CD4-positive, alpha-beta memory T cell (primary cell): ENCODE measurements around the gene ZFP1. TPM values are rescaled to one million over a fixed set of nuclear protein-coding genes. Genes with fewer than 3 reads are reported as not detected.
"Not testable (repeated sequence)": the region's sequence is repeated elsewhere in the genome, so short reads cannot be mapped to it uniquely, and the experiment has no call there.

ENCODE experiments used
- CTCF ChIA-PET: fragments of 350-600 bp; sonication (Branson Sonifier 250); formaldehyde crosslinking; loops from one replicate; lab custom pipeline; 2021; ENCODE audit warnings: inconsistent platforms; ENCODE audit not compliant: partially characterized antibody; lab: Charles Lee
- POLR2A ChIA-PET: fragments of 350-600 bp; sonication (Branson Sonifier 250); formaldehyde crosslinking; loops from one replicate; lab custom pipeline; 2021; ENCODE audit not compliant: partially characterized antibody; lab: Charles Lee
- DNase-seq, 5 donors: peaks; one replicate each; pipeline versions ENCODE4 v3.0.0 to v3.0.0-alpha.2; 2020 to 2022; ENCODE audit warnings: mixed read lengths in 1 of 5
- H3K27ac ChIP-seq: one replicate; pipeline ENCODE4 v1.7.0; 2013; ENCODE audit warnings: low read depth, low read length
- H3K27me3 ChIP-seq: 2 replicates; pipeline ENCODE4 v1.7.0; 2013; ENCODE audit warnings: mild to moderate bottlenecking, low read length, moderate library complexity; ENCODE audit not compliant: insufficient read depth
- H3K36me3 ChIP-seq: 2 replicates; pipeline ENCODE4 v1.7.0; 2013; ENCODE audit warnings: mild to moderate bottlenecking, low read length, moderate library complexity; ENCODE audit not compliant: insufficient read depth
- H3K4me1 ChIP-seq: 2 replicates; pipeline ENCODE4 v1.7.0; 2013; ENCODE audit warnings: mild to moderate bottlenecking, low read length, moderate library complexity; ENCODE audit not compliant: insufficient read depth
- H3K4me3 ChIP-seq, 2 donors: one replicate each; pipeline ENCODE4 v1.7.0; 2013; ENCODE audit warnings: low read length in 2 of 2, mild to moderate bottlenecking in 1 of 2
- H3K9me3 ChIP-seq, 2 donors: one replicate each; pipeline ENCODE4 v1.7.0; 2013; ENCODE audit warnings: low read length in 2 of 2, control low read depth in 1 of 2; ENCODE audit not compliant: control insufficient read depth in 1 of 2
- H3K27ac Mint-ChIP-seq, 7 donors: one replicate each; pipeline ENCODE4 v1.8.0; 2020 to 2021; ENCODE audit warnings: mixed read lengths in 7 of 7, mild to moderate bottlenecking in 6 of 7, inconsistent platforms in 3 of 7, moderate library complexity in 3 of 7
- H3K27me3 Mint-ChIP-seq, 2 donors: one replicate each; pipeline ENCODE4 v1.8.0; 2020 to 2021; ENCODE audit warnings: mixed read lengths in 2 of 2
- H3K36me3 Mint-ChIP-seq, 2 donors: one replicate each; pipeline ENCODE4 v1.8.0; 2020 to 2021; ENCODE audit warnings: mixed read lengths in 2 of 2, inconsistent platforms in 1 of 2, mild to moderate bottlenecking in 1 of 2
- H3K4me1 Mint-ChIP-seq, 4 donors: one replicate each; pipeline ENCODE4 v1.8.0; 2020 to 2021; ENCODE audit warnings: mixed read lengths in 4 of 4, mild to moderate bottlenecking in 1 of 4
- H3K4me3 Mint-ChIP-seq, 8 donors: one replicate each; pipeline ENCODE4 v1.8.0; 2020 to 2021; ENCODE audit warnings: mixed read lengths in 8 of 8, mild to moderate bottlenecking in 7 of 8, moderate library complexity in 6 of 8, inconsistent platforms in 3 of 8
- H3K9me3 Mint-ChIP-seq, 8 donors: one replicate each; pipeline ENCODE4 v1.8.0; 2020 to 2021; ENCODE audit warnings: mixed read lengths in 8 of 8, mild to moderate bottlenecking in 5 of 8, inconsistent platforms in 3 of 8, moderate library complexity in 1 of 8
- intact Hi-C: fragments of 100-400 bp; cut with micrococcal nuclease; formaldehyde crosslinking; loops from one replicate; pipeline ENCODE4 v1.15.1; 2023
- polyA plus RNA-seq, 2 donors: library from polyadenylated mRNA; unstranded; fragments of 300-500 nt; fragmentation: Illumina TruSeq; gene quantifications; one replicate each; pipeline ENCODE4 v1.2.3, GENCODE V29; 2021
- total RNA-seq, 2 experiments: library from RNA; stranded (reverse); gene quantifications; one replicate each; pipeline ENCODE4 v1.2.3, GENCODE V29; 2021

The ZFP1 gene
- total and polyA plus RNA-seq, 4 experiments from 2014 or later, result 11.7 to 22.3 (median 15.9) TPM

DNA sequence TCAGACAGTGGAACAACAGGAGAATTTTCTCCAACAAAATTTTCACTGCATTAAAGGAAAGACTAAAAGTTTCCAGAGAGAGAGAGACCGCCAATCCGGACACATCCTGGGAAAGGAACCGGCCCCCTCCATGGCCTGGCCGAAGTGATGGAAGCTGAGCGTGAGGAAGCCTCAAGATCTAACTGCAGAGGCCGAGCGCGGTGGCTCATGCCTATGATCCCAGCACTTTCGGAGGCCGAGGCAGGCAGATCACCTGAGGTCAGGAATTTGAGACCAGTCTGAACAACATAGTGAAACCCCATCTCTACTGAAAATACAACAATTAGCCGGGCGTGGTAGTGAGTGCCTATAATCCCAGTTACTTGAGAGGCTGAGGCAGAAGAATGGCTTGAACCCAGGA is 54.8 kb downstream of the ZFP1 start:
- Mint-ChIP-seq H3K9me3 (no peaks in the 10 kb centered on the region), H3K36me3 (no peaks in the 10 kb centered on the region), H3K27ac (peak overlapping the region in 1 of 7 donors; percentile 57), H3K27me3 (peaks cover 3 to 6% of the 10 kb centered on the region in 2 donors), H3K4me3 (no peak overlapping the region), H3K4me1 (peaks cover 12 to 22% (median 14%) of the 10 kb centered on the region in 4 donors)
- Histone ChIP-seq H3K4me1 (peaks cover 14% of the 10 kb centered on the region), H3K4me3 (no peak overlapping the region), H3K27ac (no peak overlapping the region), H3K9me3 (no peaks in the 10 kb centered on the region), H3K27me3 (no peaks in the 10 kb centered on the region), H3K36me3 (no peaks in the 10 kb centered on the region)
- intact Hi-C loops, result no loop called here
- ChIA-PET CTCF (interaction anchor here (1.1 to 7.9 kb wide), 3 partner anchors 30 to 199 kb away, joined by 5 to 156 read pairs (median 60); no protein-coding TSS in a partner anchor), POLR2A (no interaction called here)
- DNase-seq, result no peak

DNA sequence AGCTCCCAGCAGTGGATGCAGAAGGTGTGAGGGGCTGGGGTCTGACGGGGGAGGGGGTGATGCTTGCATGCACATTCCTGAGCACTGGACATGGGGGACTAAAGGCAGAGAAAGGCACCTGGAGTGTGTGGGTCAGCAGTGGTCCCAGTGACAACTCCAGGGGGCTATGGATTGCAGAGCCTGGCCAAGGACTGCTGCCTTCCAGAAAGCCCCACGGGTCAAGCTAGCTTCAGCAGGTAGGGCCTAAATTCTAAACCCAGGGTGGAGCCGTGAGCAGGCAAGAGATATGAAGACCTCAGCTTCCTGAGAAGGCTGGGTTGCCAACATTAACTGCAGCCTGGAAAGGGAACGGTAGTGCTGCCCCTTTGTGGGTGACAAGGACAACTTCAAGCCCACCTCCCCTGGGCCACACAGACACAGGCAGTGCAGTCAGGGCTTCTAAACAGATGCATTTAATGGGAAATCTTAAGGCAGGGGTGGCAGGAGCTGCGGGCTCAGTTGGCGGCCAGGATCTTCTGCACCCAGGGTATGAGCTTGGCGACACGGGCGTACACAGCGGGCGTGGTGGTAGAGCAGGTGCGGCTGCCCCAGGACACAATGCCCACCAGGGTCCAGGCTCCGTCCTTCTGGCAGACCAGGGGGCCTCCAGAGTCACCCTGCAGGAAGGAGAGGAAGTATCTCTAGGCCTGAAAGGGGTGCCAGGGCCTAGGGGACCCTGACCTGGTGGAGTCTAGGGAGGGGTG is 55.5 kb downstream of the ZFP1 start:
- Mint-ChIP-seq H3K36me3 (no peaks in the 10 kb centered on the region), H3K4me3 (no peak overlapping the region), H3K4me1 (peaks cover 12 to 22% (median 14%) of the 10 kb centered on the region in 4 donors), H3K27me3 (peaks cover 2% of the 10 kb centered on the region in 2 donors), H3K27ac (peak overlapping the region in 1 of 7 donors; percentile 49), H3K9me3 (no peaks in the 10 kb centered on the region)
- ChIA-PET CTCF (interaction anchor here (1.1 kb wide), 1 partner anchor 29 kb away, joined by 5 read pairs; no protein-coding TSS in a partner anchor), POLR2A (no interaction called here)
- Histone ChIP-seq H3K27me3 (no peaks in the 10 kb centered on the region), H3K27ac (no peak overlapping the region), H3K36me3 (no peaks in the 10 kb centered on the region), H3K4me3 (no peak overlapping the region), H3K9me3 (no peaks in the 10 kb centered on the region), H3K4me1 (peaks cover 14% of the 10 kb centered on the region)
- intact Hi-C loops, result no loop called here
- no peak for DNase-seq

DNA sequence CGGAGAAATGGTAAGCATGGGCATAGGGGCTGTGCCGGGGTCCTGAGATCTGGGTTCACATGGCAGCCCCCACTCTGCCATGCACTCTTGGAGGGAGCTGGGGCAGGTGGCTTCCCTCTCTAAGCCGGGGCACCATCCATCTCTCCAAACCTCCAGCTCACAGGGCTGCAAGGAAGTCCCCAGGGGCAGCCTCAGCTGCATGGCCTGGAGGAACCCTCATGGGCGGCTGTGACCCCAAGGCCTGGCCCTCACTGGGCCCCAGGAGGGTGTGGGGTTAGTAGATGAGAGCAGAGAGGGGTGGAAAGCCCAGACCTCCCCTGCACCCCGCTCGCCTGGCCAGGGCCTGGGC is 56.1 kb downstream of the ZFP1 start:
- intact Hi-C loops, result no loop called here
- H3K27ac ChIP-seq, result no peak overlapping the region
- H3K27me3 Mint-ChIP-seq, result peaks cover 0 to under 1% of the 10 kb centered on the region in 2 donors
- CTCF ChIA-PET, result no interaction called here
- H3K36me3 Mint-ChIP-seq, result no peaks in the 10 kb centered on the region
- no peaks in the 10 kb centered on the region for H3K9me3 ChIP-seq
- no peak overlapping the region for H3K4me3 ChIP-seq
- no peaks in the 10 kb centered on the region for H3K36me3 ChIP-seq
- H3K27ac Mint-ChIP-seq, result no peak overlapping the region
- H3K4me1 Mint-ChIP-seq, result peaks cover 10 to 19% (median 13%) of the 10 kb centered on the region in 4 donors
- POLR2A ChIA-PET, result no interaction called here
- H3K27me3 ChIP-seq, result no peaks in the 10 kb centered on the region
- H3K4me3 Mint-ChIP-seq, result no peak overlapping the region
- no peaks in the 10 kb centered on the region for H3K9me3 Mint-ChIP-seq
- DNase-seq, result no peak
- peaks cover 14% of the 10 kb centered on the region for H3K4me1 ChIP-seq

DNA sequence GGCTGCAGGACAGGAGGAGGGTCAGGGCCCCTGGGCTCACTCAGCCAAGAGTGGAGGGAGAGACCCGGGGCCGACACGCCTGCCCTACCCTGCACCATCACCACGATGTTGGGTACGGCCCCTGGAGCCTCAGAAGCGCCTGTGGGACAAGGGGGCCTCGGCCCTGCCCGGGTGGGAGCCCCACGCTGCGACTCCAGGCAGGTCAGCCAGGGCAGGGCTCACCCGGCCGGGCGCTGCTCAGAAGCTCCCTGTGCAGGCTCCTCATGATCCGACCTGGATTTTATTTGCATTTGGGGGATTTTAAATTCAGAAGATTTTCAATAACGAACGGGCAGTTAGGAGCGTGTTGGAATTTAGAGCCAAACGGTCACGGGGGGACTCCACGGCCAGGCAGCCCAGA is 56.6 kb downstream of the ZFP1 start:
- peaks cover 14% of the 10 kb centered on the region for H3K4me1 ChIP-seq
- POLR2A ChIA-PET, DNase-seq, H3K27me3 Mint-ChIP-seq, H3K4me3 ChIP-seq, H3K9me3 Mint-ChIP-seq, H3K27me3 ChIP-seq, intact Hi-C loops, CTCF ChIA-PET, H3K9me3 ChIP-seq, H3K27ac ChIP-seq, H3K4me3 Mint-ChIP-seq, H3K36me3 ChIP-seq, H3K36me3 Mint-ChIP-seq, H3K27ac Mint-ChIP-seq: not testable (repeated sequence)
- H3K4me1 Mint-ChIP-seq, result peaks cover 8 to 16% (median 13%) of the 10 kb centered on the region in 4 donors

DNA sequence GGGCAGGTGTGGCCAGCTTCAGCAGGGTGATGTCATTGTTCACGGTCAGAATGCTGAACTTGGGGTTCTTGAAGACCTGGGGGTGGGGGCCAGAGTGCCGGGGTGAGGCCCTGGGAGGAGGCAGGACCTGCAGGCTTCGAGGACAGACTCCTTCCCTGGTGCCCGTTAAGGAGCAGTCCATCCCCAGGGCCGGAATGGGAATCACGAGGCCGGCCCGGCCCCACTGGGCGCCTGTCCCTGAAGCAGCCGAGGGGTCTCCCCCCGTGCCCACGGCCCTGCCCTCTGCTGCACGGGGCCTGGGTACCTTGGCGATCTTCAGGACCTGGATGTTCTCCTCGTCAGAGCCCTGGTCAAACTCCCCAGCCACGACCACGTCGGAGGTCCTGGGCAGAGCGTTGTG is 57.1 kb downstream of the ZFP1 start:
- H3K27ac Mint-ChIP-seq, H3K27me3 Mint-ChIP-seq, H3K4me3 Mint-ChIP-seq, H3K27me3 ChIP-seq, H3K4me3 ChIP-seq, POLR2A ChIA-PET, H3K36me3 Mint-ChIP-seq, H3K36me3 ChIP-seq, H3K27ac ChIP-seq, CTCF ChIA-PET, intact Hi-C loops, H3K9me3 Mint-ChIP-seq, H3K9me3 ChIP-seq, DNase-seq: not testable (repeated sequence)
- peaks cover 14% of the 10 kb centered on the region for H3K4me1 ChIP-seq
- H3K4me1 Mint-ChIP-seq, result peaks cover 8 to 16% (median 13%) of the 10 kb centered on the region in 4 donors

DNA sequence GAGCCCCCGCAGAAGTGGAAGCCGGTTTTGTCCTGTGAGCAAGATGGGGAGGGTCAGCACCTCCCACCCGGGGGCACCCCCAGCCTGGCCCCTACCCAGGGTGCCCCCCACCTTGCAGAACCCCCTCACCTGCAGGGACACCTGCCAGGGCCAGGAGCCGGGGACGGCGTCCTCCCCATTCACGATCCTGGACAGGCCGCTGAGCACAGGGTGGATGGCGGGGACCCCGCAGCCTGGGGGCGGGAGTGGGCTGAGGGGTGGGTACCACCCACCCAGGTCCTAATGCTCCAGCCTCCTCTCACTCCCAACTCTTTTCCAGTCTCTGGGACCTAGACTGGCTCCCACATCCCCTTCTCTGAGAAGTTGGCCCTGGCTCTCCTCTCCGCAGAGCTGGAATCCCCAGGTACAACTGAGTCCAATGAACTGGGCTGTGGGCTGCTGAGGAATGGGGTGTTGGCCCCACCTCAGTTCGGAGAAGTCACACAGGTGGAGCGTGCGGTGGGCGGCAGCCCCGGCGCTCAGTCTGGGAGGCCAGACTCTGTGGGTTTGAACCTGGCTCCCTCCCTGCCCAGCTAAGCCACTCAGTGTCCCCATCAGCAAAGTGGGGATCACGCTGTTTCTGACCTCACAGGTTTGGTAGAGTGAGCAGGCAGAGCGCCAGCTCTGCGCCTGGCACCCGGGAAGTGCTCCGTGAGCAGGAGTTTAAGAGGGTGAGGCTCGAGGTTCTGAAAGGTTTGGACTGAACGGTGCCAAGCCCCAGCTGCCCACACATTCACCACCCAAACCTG is 57.8 kb downstream of the ZFP1 start:
- DNase-seq, H3K4me3 ChIP-seq, H3K4me3 Mint-ChIP-seq, intact Hi-C loops, H3K9me3 Mint-ChIP-seq, H3K27me3 Mint-ChIP-seq, POLR2A ChIA-PET, H3K27ac ChIP-seq, H3K4me1 Mint-ChIP-seq, H3K36me3 Mint-ChIP-seq, H3K27me3 ChIP-seq, H3K27ac Mint-ChIP-seq, H3K9me3 ChIP-seq, H3K36me3 ChIP-seq: not testable (repeated sequence)
- CTCF ChIA-PET, result interaction anchor here (1.1 kb wide), 1 partner anchor 28 kb away, joined by 6 read pairs; no protein-coding TSS in a partner anchor
- H3K4me1 ChIP-seq, result peaks cover 11% of the 10 kb centered on the region

DNA sequence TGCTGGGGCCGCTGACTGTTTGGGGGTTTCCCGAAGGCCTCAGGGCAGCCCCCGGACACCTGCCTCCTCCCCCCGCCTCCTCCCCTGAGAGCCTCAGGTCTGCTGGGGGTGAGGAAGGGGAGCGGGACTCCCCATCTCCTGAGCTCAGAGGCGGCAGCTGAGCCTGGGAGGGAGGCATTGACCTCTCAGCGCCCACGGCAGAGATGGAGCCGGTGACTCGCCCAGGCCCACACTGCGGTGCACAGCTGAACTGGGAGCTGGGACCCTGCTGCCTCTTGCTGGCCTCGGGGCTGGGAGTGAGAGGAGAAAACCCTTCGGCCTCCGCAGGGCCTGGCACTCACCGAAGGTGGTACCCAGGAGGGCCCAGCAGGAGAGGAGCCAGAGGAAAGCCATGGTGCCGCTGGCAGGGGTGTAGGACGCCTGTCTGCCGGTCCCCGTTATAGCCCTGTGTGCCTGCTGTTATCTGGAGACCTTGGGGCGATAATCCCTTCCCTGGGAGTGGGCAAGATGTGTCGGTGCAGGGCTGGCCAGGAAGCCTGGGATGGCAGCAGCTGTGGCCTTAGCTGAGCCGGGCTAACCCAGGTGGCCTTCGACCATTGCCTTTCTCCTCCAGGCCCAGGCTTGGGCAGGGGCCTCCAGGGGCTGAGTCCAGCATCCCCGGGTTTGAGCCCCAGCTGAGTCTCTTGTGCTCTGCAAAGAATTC is 58.6 kb downstream of the ZFP1 start, which contains the start of gene CTRB2:
CTRB2 (minus strand) TSS at position 413 of the 703 bp plus-strand sequence; CDS start at position 393, 20 bp downstream.
- CTCF ChIA-PET, result interaction anchor here (1.1 kb wide), 1 partner anchor 27 kb away, joined by 6 read pairs; no protein-coding TSS in a partner anchor
- peaks cover 4% of the 10 kb centered on the region for H3K4me1 ChIP-seq
- H3K4me3 Mint-ChIP-seq, result no peak within 1 kb of the TSS
- H3K4me3 ChIP-seq, result no peak within 1 kb of the TSS
- peak within 1 kb of the TSS in 1 of 7 donors; percentile 42 for H3K27ac Mint-ChIP-seq
- intact Hi-C loops, result no loop called here
- H3K36me3 Mint-ChIP-seq, result no peaks in the 10 kb centered on the region
- H3K27me3 Mint-ChIP-seq, result peaks cover 0 to 1% of the 10 kb centered on the region in 2 donors
- POLR2A ChIA-PET, result no interaction called here
- no peaks in the 10 kb centered on the region for H3K27me3 ChIP-seq
- no peak within 1 kb of the TSS for H3K27ac ChIP-seq
- no peaks in the 10 kb centered on the region for H3K36me3 ChIP-seq
- peaks cover 2 to 3% (median 2%) of the 10 kb centered on the region in 4 donors for H3K4me1 Mint-ChIP-seq
- no peaks in the 10 kb centered on the region for H3K9me3 Mint-ChIP-seq
- H3K9me3 ChIP-seq, result no peaks in the 10 kb centered on the region
- DNase-seq, result no peak
